OCI-LY3 (cell line): ENCODE results near the gene KLHL6.

ENCODE experiments used
- CTCF ChIP-seq: fragments of 200-600, 300-600 bp; sonication (generic); IDR thresholded peaks from 2 replicates; pipeline ENCODE4 v1.5.1; 2014; ENCODE audit warnings: antibody characterized with exemption, low read length, low read depth
- EZH2phosphoT487 ChIP-seq: fragments of 200-600 bp; shearing (Covaris generic); IDR thresholded peaks from 2 replicates; pipeline ENCODE4 v1.6.1; 2018; ENCODE audit warnings: antibody characterized with exemption, mixed run types, low read depth

- TF ChIP-seq CTCF = no peak
- no peak for TF ChIP-seq EZH2phosphoT487
Measured at GRCh38 chr3:183576487-183577107, 21.1 kb upstream of the KLHL6 start.
